ENCODE data around the gene CYFIP1.

CYFIP1 gene

DNA sequence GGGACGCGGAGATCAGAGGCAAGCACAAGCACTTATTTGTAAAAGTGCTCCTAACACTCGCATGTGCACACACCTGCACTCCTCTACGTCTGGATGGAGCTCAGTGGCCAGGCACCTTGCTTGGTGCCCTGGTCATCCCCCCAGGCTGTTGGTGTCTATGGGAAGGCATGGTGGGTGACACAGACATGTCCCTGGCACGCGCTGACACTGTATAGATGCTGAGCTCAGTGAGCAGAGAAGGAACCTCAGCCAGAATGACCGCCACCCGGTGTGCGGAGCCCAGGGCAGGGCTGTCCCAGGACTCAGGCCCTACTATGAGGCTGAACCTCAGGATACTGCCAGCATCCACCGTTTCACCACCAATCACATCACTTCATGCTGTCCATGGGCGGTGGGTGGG, 77.2 kb downstream of the CYFIP1 start:
- H3K4me3 ChIP-seq (ENCODE audit: low read depth, low read length) = no peak overlapping the region
- H3K9ac ChIP-seq = no peak overlapping the region
- no peaks in the 10 kb centered on the region for H3K79me2 ChIP-seq
- no peak overlapping the region for H3K4me2 ChIP-seq (ENCODE audit: low read length)
- H3K27me3 ChIP-seq (ENCODE audit: control insufficient read depth, insufficient read depth, low read length) = no peaks in the 10 kb centered on the region
- H3K9me3 ChIP-seq (ENCODE audit: control insufficient read depth, low read length) = no peaks in the 10 kb centered on the region
- no peak overlapping the region for H2AFZ ChIP-seq
- no peak overlapping the region for H3K27ac ChIP-seq
- TF ChIP-seq, protein P1, sequence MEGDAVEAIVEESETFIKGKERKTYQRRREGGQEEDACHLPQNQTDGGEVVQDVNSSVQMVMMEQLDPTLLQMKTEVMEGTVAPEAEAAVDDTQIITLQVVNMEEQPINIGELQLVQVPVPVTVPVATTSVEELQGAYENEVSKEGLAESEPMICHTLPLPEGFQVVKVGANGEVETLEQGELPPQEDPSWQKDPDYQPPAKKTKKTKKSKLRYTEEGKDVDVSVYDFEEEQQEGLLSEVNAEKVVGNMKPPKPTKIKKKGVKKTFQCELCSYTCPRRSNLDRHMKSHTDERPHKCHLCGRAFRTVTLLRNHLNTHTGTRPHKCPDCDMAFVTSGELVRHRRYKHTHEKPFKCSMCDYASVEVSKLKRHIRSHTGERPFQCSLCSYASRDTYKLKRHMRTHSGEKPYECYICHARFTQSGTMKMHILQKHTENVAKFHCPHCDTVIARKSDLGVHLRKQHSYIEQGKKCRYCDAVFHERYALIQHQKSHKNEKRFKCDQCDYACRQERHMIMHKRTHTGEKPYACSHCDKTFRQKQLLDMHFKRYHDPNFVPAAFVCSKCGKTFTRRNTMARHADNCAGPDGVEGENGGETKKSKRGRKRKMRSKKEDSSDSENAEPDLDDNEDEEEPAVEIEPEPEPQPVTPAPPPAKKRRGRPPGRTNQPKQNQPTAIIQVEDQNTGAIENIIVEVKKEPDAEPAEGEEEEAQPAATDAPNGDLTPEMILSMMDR (IDR thresholded peaks at IDR 0.05) = no peak
- no peaks in the 10 kb centered on the region for H3K4me1 ChIP-seq
- no peaks in the 10 kb centered on the region for H3K36me3 ChIP-seq (ENCODE audit: control insufficient read depth, insufficient read depth, low read length)

DNA sequence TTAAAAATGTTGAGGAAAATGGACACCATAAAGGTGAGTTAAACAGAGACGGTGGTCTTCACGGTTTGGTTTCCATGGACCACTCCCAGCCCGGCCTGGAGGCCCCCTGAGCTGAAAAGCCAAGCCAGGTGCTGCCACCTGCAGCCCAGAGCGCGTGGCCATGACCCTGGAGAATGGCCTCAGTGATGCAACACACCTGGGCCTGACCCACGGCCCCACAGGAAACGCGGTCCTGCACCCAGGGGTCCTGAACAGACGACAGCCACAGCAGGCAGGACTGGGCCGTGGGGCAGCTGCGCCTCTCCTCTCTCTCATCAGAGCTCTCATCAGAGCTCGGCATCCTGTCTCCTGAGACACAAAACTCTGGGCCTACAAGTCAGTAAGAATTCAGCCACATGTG, 77.6 kb downstream of the CYFIP1 start:
- no peak overlapping the region for H3K4me2 ChIP-seq (ENCODE audit: low read length)
- H3K36me3 ChIP-seq (ENCODE audit: control insufficient read depth, insufficient read depth, low read length) = no peaks in the 10 kb centered on the region
- H3K27me3 ChIP-seq (ENCODE audit: control insufficient read depth, insufficient read depth, low read length) = no peaks in the 10 kb centered on the region
- no peaks in the 10 kb centered on the region for H3K79me2 ChIP-seq
- TF ChIP-seq, protein P1 (IDR thresholded peaks at IDR 0.05) = no peak
- no peak overlapping the region for H3K4me3 ChIP-seq (ENCODE audit: low read depth, low read length)
- H2AFZ ChIP-seq = no peak overlapping the region
- H3K4me1 ChIP-seq = no peaks in the 10 kb centered on the region
- H3K27ac ChIP-seq = no peak overlapping the region
- H3K9ac ChIP-seq = no peak overlapping the region
- no peaks in the 10 kb centered on the region for H3K9me3 ChIP-seq (ENCODE audit: control insufficient read depth, low read length)

DNA sequence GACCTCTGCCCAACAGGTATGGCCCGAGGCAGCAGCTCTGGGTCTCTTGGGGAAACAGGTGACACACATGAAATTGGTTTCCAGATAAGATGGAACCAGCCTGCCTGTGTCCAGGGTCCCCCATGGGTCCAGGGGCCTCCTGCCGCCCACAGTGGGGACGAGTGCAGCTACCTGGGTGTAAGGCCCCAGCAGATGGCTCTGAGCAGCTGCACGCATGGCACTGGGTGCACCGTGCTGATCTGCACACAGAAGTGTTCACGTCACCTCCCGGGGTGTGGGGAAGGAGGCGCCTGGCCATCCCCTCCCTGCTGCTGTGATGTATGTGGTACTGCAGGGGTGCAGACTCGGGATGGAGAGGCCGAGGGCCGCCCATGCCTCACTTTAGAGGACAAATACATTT, 78.1 kb downstream of the CYFIP1 start:
- Histone ChIP-seq H3K4me3 (ENCODE audit: low read depth, low read length) (no peak overlapping the region), H3K9me3 (ENCODE audit: control insufficient read depth, low read length) (no peaks in the 10 kb centered on the region), H3K4me2 (ENCODE audit: low read length) (no peak overlapping the region), H3K4me1 (no peaks in the 10 kb centered on the region), H3K9ac (no peak overlapping the region), H3K27ac (no peak overlapping the region), H3K79me2 (no peaks in the 10 kb centered on the region), H3K27me3 (ENCODE audit: control insufficient read depth, insufficient read depth, low read length) (no peaks in the 10 kb centered on the region), H2AFZ (no peak overlapping the region), H3K36me3 (ENCODE audit: control insufficient read depth, insufficient read depth, low read length) (no peaks in the 10 kb centered on the region)
- TF ChIP-seq, protein P1 (IDR thresholded peaks at IDR 0.05) = no peak

DNA sequence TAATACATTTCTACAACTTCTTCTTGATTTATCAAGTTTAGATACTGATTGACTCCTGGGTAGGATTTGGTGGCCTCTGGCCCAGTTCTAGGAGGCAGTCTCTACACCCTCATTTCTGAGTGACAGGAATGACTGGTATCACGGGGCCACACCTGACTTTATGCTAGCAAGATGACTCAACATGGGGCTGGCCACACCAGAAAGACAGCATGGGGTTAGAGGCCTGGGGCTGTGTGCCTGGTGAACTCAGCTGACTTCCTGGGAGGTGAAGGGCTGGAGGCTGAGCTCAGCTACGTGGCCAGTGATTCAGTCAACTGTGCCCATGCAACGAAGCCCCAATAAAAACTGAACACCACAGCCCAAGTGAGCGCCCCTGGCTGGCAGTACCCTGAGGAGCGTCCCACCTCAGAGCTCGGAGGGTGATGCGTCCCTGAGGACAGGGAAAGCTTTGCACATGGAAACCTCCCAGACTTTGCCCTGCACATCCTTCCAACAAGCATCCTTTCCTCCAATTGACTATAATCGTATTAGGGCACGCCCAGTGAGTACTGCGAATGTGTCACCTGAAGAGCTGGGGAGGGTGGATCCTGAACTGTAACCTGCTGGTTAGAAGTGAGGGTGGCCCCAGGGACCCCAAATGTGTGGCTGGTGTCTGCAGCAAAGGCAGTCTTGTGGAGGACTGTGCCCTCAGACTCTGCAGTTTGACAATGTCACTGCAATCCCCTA, 84.5 kb downstream of the CYFIP1 start:
- H3K4me3 ChIP-seq (ENCODE audit: low read depth, low read length) = no peak overlapping the region
- H3K27ac ChIP-seq = no peak overlapping the region
- H3K9ac ChIP-seq = no peak overlapping the region
- H3K36me3 ChIP-seq (ENCODE audit: control insufficient read depth, insufficient read depth, low read length) = no peaks in the 10 kb centered on the region
- no peaks in the 10 kb centered on the region for H3K9me3 ChIP-seq (ENCODE audit: control insufficient read depth, low read length)
- no peaks in the 10 kb centered on the region for H3K4me1 ChIP-seq
- no peaks in the 10 kb centered on the region for H3K27me3 ChIP-seq (ENCODE audit: control insufficient read depth, insufficient read depth, low read length)
- H3K4me2 ChIP-seq (ENCODE audit: low read length) = no peak overlapping the region
- TF ChIP-seq, protein P1 (IDR thresholded peaks at IDR 0.05) = no peak
- H2AFZ ChIP-seq = no peak overlapping the region
- no peaks in the 10 kb centered on the region for H3K79me2 ChIP-seq

DNA sequence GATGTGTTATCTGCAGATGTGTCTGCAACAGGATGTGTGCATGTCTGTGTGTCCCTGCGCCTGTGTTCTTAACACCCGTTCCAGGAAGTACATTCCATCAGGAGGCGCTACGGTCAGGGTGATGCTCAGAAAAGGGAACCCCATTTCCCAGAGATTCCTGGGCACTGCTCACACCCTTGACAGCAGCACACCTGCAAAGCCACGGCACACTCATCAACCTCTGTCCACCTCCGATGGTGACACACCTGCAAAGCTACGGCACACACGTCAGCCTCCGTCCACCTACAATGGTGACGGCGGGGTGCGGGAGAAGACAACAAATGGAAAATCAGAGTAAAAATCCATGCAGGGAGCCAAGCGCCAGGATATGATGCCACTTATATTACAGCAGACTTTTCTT, 86.3 kb downstream of the CYFIP1 start:
- H3K9me3 ChIP-seq (ENCODE audit: control insufficient read depth, low read length) = no peaks in the 10 kb centered on the region
- no peak overlapping the region for H2AFZ ChIP-seq
- H3K36me3 ChIP-seq (ENCODE audit: control insufficient read depth, insufficient read depth, low read length) = no peaks in the 10 kb centered on the region
- no peak overlapping the region for H3K9ac ChIP-seq
- H3K79me2 ChIP-seq = no peaks in the 10 kb centered on the region
- no peak overlapping the region for H3K27ac ChIP-seq
- no peak overlapping the region for H3K4me3 ChIP-seq (ENCODE audit: low read depth, low read length)
- H3K4me2 ChIP-seq (ENCODE audit: low read length) = no peak overlapping the region
- no peaks in the 10 kb centered on the region for H3K27me3 ChIP-seq (ENCODE audit: control insufficient read depth, insufficient read depth, low read length)
- TF ChIP-seq, protein P1 (IDR thresholded peaks at IDR 0.05) = no peak
- no peaks in the 10 kb centered on the region for H3K4me1 ChIP-seq
